CD4-positive, alpha-beta T cell (primary cell): ENCODE measurements around the gene NRXN2. TPM values are rescaled to one million over a fixed set of nuclear protein-coding genes. Genes with fewer than 3 reads are reported as not detected.

ENCODE experiments used
- ATAC-seq: fragments of 200-7000 bp; cut with Tn5 transposase; one replicate; pipeline ENCODE4 v1.10.0; 2022; ENCODE audit warnings: mild to moderate bottlenecking; ENCODE audit not compliant: poor library complexity
- CTCF ChIA-PET: fragments of 350-600 bp; sonication (Branson Sonifier 250); formaldehyde crosslinking; loops from one replicate; lab custom pipeline; 2021; ENCODE audit warnings: antibody characterized with exemption, inconsistent platforms; lab: Charles Lee
- POLR2A ChIA-PET: fragments of 350-600 bp; sonication (Branson Sonifier 250); formaldehyde crosslinking; loops from one replicate; lab custom pipeline; 2021; ENCODE audit warnings: antibody characterized with exemption, inconsistent platforms; lab: Charles Lee
- DNase-seq, 14 experiments: peaks; one replicate each; pipeline ENCODE4 v3.0.0-alpha.2; 2013 to 2020; ENCODE audit warnings: mixed read lengths in 2 of 14
- H3K27ac ChIP-seq, 2 donors: one replicate each; pipeline versions ENCODE4 v1.5.1 to v1.7.0; 2013; ENCODE audit warnings: low read length in 2 of 2, low read depth in 1 of 2, mild to moderate bottlenecking in 1 of 2
- H3K27me3 ChIP-seq, 2 experiments: 1 replicate in 1 of 2; 2 replicates in 1 of 2; pipeline versions ENCODE4 v1.6.1 to v1.7.0; 2013; ENCODE audit warnings: low read length in 2 of 2, control low read depth in 1 of 2, mild to moderate bottlenecking in 1 of 2, moderate library complexity in 1 of 2; ENCODE audit not compliant: insufficient read depth in 2 of 2, control insufficient read depth in 1 of 2
- H3K36me3 ChIP-seq: one replicate; pipeline ENCODE4 v1.6.1; 2013; ENCODE audit warnings: low read length, control low read depth; ENCODE audit not compliant: insufficient read depth
- H3K4me1 ChIP-seq: one replicate; pipeline ENCODE4 v1.6.1; 2013; ENCODE audit warnings: low read length, control low read depth; ENCODE audit not compliant: insufficient read depth
- H3K4me3 ChIP-seq: one replicate; pipeline ENCODE4 v1.5.1; 2013; ENCODE audit warnings: mild to moderate bottlenecking, low read length, moderate library complexity
- H3K9me3 ChIP-seq, 2 experiments: 1 replicate in 1 of 2; 2 replicates in 1 of 2; pipeline versions ENCODE4 v1.6.1 to v1.7.0; 2013; ENCODE audit warnings: low read length in 2 of 2, mild to moderate bottlenecking in 2 of 2, control low read depth in 1 of 2, moderate library complexity in 1 of 2; ENCODE audit not compliant: control insufficient read depth in 1 of 2, insufficient read depth in 1 of 2
- H3K27ac Mint-ChIP-seq: one replicate; pipeline ENCODE4 v1.8.0; 2020; ENCODE audit warnings: mixed read lengths
- H3K27me3 Mint-ChIP-seq: one replicate; pipeline ENCODE4 v1.8.0; 2021; ENCODE audit warnings: mixed read lengths
- H3K36me3 Mint-ChIP-seq: one replicate; pipeline ENCODE4 v1.8.0; 2021; ENCODE audit warnings: low read depth, mixed read lengths
- H3K4me1 Mint-ChIP-seq: one replicate; pipeline ENCODE4 v1.8.0; 2021; ENCODE audit warnings: low read depth, mixed read lengths
- H3K4me3 Mint-ChIP-seq: one replicate; pipeline ENCODE4 v1.8.0; 2020; ENCODE audit warnings: mild to moderate bottlenecking, mixed read lengths
- H3K9me3 Mint-ChIP-seq: one replicate; pipeline ENCODE4 v1.8.0; 2020; ENCODE audit warnings: mixed read lengths
- intact Hi-C, 2 experiments: fragments of 100-400 bp; cut with DNase I in 1 of 2; cut with micrococcal nuclease in 1 of 2; formaldehyde crosslinking; loops; one replicate each; pipeline versions ENCODE4 v1.15.1 to v1.9.0; 2023 to 2025; cut with DNase I, micrococcal nuclease
- total RNA-seq, 174 experiments: library from RNA in 2 of 174; stranded (reverse) in 2 of 174; gene quantifications; one replicate each; pipeline ENCODE4 v1.2.3 and lab custom pipeline; 2021 to 2026
- TF ChIP-seq, protein P1 (sequence below): fragments of 200-600 bp; IDR thresholded peaks from one replicate; pipeline ENCODE4 v1.8.0; 2022; ENCODE audit warnings: antibody characterized with exemption, mild to moderate bottlenecking

NRXN2 gene
- total RNA-seq, 2 experiments from 2014 or later: 0.05 to 0.31 TPM

DNA sequence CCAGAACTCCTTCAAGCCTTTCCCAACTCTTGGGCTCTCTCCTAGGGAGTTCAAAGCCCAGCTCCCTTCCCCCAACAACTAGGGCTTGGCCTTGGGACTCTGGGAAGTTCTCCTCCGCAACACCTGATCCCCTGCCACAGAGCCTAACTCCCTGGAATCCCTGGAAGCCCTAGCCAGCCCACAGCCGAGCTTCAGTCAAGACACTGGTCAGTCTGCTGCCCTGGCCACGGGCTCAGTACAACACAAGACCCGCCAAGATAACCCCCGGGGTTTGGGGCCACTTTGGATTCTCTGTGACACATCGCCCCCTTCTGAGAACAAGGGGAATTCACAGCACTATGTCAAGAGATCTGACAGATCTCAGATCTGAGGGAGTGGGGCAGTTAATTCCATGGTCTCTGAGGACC, 73.7 kb downstream of the NRXN2 start:
- H3K27ac ChIP-seq: no peak overlapping the region
- Mint-ChIP-seq H3K36me3 (no peaks in the 10 kb centered on the region), H3K27ac (no peak overlapping the region), H3K9me3 (no peaks in the 10 kb centered on the region), H3K4me3 (no peak overlapping the region), H3K27me3 (peaks cover 42% of the 10 kb centered on the region), H3K4me1 (no peaks in the 10 kb centered on the region)
- peaks cover 4% of the 10 kb centered on the region for H3K4me1 ChIP-seq
- H3K4me3 ChIP-seq: no peak overlapping the region
- peaks cover 11 to 29% of the 10 kb centered on the region in 2 experiments for H3K27me3 ChIP-seq
- no peaks in the 10 kb centered on the region for H3K36me3 ChIP-seq
- ChIA-PET POLR2A (no interaction called here), CTCF (no interaction called here)
- TF ChIP-seq, protein P1, sequence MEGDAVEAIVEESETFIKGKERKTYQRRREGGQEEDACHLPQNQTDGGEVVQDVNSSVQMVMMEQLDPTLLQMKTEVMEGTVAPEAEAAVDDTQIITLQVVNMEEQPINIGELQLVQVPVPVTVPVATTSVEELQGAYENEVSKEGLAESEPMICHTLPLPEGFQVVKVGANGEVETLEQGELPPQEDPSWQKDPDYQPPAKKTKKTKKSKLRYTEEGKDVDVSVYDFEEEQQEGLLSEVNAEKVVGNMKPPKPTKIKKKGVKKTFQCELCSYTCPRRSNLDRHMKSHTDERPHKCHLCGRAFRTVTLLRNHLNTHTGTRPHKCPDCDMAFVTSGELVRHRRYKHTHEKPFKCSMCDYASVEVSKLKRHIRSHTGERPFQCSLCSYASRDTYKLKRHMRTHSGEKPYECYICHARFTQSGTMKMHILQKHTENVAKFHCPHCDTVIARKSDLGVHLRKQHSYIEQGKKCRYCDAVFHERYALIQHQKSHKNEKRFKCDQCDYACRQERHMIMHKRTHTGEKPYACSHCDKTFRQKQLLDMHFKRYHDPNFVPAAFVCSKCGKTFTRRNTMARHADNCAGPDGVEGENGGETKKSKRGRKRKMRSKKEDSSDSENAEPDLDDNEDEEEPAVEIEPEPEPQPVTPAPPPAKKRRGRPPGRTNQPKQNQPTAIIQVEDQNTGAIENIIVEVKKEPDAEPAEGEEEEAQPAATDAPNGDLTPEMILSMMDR: no peak
- H3K9me3 ChIP-seq: no peaks in the 10 kb centered on the region
- DNase-seq (no peak), ATAC-seq (no peak)
- intact Hi-C loops: no loop called here

DNA sequence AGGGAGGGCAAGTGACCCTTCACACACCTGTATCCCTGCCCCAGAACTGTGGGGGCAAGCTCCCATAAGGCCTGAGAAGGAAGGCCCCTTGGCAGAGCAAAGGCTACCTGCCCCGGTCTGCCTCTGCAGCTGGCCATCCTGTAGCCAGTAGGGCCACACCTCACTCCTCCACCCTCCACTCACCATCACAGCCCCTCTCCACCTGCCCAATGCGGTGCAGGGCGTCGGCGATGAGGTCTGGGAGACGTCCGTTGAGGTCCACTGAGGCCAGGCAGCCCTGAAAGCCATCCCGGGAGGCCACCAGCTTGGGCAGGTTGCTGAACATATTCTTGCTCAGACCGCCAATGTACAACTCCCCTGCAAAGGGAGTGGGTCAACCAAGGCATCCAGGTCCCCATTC, 74.4 kb downstream of the NRXN2 start:
- Histone ChIP-seq H3K36me3 (no peaks in the 10 kb centered on the region), H3K4me3 (no peak overlapping the region), H3K27ac (no peak overlapping the region), H3K4me1 (peaks cover 4% of the 10 kb centered on the region), H3K9me3 (no peaks in the 10 kb centered on the region), H3K27me3 (peaks cover 16 to 35% of the 10 kb centered on the region in 2 experiments)
- H3K36me3 Mint-ChIP-seq: no peaks in the 10 kb centered on the region
- peaks cover 49% of the 10 kb centered on the region for H3K27me3 Mint-ChIP-seq
- CTCF ChIA-PET: no interaction called here
- no peaks in the 10 kb centered on the region for H3K9me3 Mint-ChIP-seq
- ATAC-seq (no peak), DNase-seq (no peak)
- no peak overlapping the region for H3K4me3 Mint-ChIP-seq
- TF ChIP-seq, protein P1: no peak
- peaks cover 4% of the 10 kb centered on the region for H3K4me1 Mint-ChIP-seq
- intact Hi-C loops: no loop called here
- POLR2A ChIA-PET: no interaction called here
- H3K27ac Mint-ChIP-seq: no peak overlapping the region

- Mint-ChIP-seq H3K27me3 (peaks cover 49% of the 10 kb centered on the region), H3K4me3 (no peak overlapping the region), H3K9me3 (no peaks in the 10 kb centered on the region), H3K27ac (no peak overlapping the region), H3K36me3 (no peaks in the 10 kb centered on the region), H3K4me1 (peaks cover 4% of the 10 kb centered on the region)
- TF ChIP-seq, protein P1: no peak
- peaks cover 4% of the 10 kb centered on the region for H3K4me1 ChIP-seq
- DNase-seq (no peak), ATAC-seq (no peak)
- POLR2A ChIA-PET: no interaction called here
- peaks cover 19 to 41% of the 10 kb centered on the region in 2 experiments for H3K27me3 ChIP-seq
- no peak overlapping the region for H3K27ac ChIP-seq
- CTCF ChIA-PET: no interaction called here
- H3K36me3 ChIP-seq: no peaks in the 10 kb centered on the region
- no peak overlapping the region for H3K4me3 ChIP-seq
- intact Hi-C loops: no loop called here
- no peaks in the 10 kb centered on the region for H3K9me3 ChIP-seq
Measured at GRCh38 chr11:64647019-64647779, 75.8 kb downstream of the NRXN2 start.
